Measurements from ENCODE around the gene COQ8A. TPM values are rescaled to one million over a fixed set of nuclear protein-coding genes. Genes with fewer than 3 reads are reported as not detected.
"Not testable (repeated sequence)": the region's sequence is repeated elsewhere in the genome, so short reads cannot be mapped to it uniquely, and the experiment has no call there.

The COQ8A gene
- total RNA-seq, 1 donor from 2014 or later = 32.4 TPM

DNA sequence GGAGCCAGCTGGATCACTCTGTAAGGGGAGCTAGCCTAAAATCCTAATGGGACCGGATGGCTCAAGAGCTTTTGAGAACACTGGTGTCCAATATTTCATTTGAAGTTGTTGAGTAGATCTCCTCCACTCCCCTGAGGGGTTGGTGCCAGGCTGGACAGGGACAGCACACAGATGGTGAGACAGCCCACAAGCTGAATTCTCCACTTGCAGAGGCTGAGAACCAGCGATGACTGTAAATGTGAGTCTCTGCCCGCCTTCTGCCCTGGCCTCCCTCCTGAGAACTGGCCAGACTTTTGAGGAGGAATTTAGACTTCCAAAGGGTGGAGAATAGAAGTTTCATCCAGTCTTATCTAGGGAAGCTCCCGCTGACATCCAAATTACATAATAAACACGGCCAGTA is 20.5 kb upstream of the COQ8A start:
- ATAC-seq = no peak
- intact Hi-C loops (cut with DNase I) = no loop called here
- no peak for DNase-seq (ENCODE audit: low spot score)

- intact Hi-C loops (cut with DNase I) = no loop called here
- ATAC-seq = no peak
- no peak for DNase-seq (ENCODE audit: low spot score)
These were observed 20.1 kb upstream of the COQ8A start for GRCh38 chr1:226919995-226920394.

DNA sequence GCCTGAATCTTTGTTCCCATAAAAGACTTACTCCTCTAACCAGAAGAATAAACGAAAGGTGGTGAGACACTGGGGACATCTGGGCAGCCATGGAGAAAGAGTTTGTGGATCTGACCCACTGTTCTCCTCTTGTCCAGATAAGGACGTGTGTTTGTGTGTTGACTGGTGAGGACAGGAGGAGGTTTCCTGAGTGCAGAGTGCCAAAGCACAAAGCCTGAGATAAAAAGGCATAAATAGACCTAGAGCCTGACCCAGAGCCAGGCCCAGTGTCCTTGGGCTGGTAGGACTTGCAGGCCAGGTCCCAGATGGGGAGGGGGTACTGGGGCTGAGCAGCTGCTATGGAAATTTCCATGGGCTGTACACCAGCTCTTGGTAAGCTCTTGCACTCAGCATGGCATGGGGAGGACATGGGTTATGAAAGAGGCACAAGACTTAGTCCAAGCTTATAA is 19.6 kb upstream of the COQ8A start:
- intact Hi-C loops (cut with DNase I) = no loop called here
- DNase-seq (ENCODE audit: low spot score) = no peak
- ATAC-seq = peak; percentile 48

DNA sequence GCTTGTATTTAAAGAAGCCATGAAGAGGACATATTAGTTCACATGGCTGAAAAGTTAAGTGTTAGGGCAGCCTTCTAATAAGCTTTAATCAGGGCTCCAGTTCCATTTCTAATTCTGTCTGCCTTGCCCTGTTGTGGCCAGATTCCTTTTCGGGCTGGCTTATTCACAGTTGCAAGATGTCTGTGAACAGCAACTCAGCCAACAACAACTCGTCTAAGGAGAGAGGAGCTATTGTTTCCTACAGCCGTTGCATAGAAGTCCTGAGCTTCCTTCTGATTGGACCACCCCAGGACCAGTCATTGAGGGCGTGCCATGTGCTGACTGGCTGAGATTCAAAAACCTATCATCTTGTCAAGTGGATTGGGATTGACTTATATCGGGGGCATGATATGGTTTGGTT is 18.6 kb upstream of the COQ8A start:
- ATAC-seq (no peak), DNase-seq (ENCODE audit: low spot score) (no peak)
- intact Hi-C loops (cut with DNase I) = no loop called here

GRCh38 chr1:226929260-226930111 is 10.6 kb upstream of the COQ8A start:
- ATAC-seq; DNase-seq (ENCODE audit: low spot score); intact Hi-C loops (cut with DNase I): not testable (repeated sequence)

DNA sequence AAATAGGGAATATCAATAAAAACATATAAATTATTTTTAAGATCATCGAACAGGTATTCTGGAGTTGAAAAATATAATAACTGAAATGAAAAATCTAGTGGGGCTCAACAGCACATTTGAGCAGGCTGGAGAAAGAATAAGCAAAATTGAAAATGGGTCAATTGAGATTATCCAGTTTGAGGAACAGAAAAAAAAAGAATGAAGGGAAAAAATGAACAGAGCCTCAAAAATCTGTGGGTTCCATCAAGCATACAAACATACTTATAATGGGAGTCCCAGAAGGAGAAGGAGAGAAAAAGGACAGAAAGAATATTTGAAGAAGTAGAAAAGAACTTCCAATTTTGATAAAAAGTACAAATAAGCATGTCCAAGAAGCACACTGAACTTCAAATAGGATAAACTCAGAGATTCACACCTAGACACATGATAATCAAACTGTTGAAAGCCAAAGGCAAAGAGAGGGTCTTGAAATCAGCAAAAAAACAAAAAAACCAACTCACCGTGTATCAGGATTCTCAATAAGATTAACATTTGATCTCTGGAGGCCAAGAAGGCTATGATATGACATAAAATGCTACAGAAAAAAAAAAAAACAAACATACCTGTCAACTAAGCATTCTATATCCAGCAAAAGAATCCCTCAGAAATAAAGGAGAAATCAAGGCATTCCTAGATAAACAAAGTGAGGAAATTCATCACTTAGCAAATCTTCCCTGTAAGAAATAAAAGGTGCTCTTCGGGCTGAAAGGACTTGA is 5.4 kb upstream of the COQ8A start:
- ATAC-seq (no peak), DNase-seq (ENCODE audit: low spot score) (no peak)
- intact Hi-C loops (cut with DNase I) = no loop called here

DNA sequence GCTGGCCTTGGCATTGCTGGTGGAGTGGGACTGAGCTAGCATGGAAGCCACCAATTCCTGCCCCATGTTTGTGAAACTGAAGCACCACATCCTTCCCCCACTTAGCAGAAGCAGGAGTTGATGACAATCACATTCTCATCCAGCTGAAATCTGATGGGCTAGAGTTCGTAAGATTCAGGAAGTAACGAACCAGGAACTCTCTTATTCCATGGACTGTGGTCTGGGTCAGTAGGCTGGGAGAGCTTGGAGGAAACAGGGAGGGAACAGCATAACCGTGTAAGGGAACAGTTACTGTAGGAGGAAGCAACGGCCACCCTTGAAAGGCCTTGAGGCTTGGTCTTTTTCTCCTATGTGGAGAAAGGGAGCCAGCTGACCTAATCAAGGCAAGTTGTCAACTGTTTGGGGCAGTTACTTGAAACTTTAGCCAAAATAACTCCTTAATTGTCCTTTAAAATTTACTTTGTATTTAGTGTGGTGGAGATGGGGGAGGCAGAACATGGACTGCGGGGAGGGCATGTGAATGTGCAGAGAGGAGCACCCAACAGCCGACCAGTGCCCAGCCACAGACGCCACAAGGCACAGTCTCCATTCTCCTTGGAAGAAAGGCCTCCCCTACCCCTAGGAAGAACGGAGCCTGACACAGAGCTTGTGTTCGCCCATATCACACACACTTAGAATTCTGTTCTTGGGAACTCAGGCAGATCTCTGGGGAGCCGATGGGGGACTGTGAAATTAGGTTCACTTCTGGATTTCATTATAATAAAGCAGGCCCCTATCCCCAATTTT is 2.0 kb upstream of the COQ8A start:
- intact Hi-C loops (cut with DNase I) = no loop called here
- DNase-seq (ENCODE audit: low spot score) (no peak), ATAC-seq (no peak)

DNA sequence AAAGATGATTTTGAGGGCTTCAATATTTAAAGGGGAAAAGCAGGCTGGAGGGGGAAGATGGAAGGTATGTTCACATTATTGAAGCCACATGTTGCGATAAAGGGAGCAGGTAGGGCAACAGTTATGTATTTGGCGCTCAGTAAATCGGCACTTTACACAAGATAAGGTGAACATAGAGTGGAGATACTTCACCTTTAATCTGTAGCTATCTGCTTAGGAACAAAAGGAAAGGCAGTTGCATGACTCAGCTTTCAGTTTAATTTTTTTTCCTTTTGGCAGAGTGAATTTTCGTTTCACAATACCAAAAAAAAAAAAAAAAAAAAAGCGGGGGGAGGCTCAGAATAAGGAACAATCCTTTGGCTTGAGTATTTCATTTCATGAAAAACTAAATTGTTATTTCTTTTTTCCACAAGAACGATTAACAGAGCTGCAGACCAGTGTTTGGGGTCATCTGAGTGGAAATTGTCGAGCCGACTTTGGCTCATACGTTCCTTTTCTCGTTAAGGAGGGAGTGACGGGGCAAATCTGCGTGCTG is 1.1 kb upstream of the COQ8A start:
- DNase-seq (ENCODE audit: low spot score) = no peak
- ATAC-seq = peak; percentile 1
- intact Hi-C loops (cut with DNase I) = no loop called here

GRCh38 chr1:226939438-226940028 is 561 bp upstream of the COQ8A start:
- DNase-seq (ENCODE audit: low spot score) = peak; percentile 83
- intact Hi-C loops (cut with DNase I) = no loop called here
- ATAC-seq = peak; percentile 59

GRCh38 chr1:226940806-226941067 is 643 bp downstream of the COQ8A start:
- no peak for ATAC-seq
- intact Hi-C loops (cut with DNase I) = no loop called here
- no peak for DNase-seq (ENCODE audit: low spot score)

GRCh38 chr1:226942392-226942791 is 2.3 kb downstream of the COQ8A start:
- intact Hi-C loops (cut with DNase I) = no loop called here
- no peak for ATAC-seq
- no peak for DNase-seq (ENCODE audit: low spot score)

DNA sequence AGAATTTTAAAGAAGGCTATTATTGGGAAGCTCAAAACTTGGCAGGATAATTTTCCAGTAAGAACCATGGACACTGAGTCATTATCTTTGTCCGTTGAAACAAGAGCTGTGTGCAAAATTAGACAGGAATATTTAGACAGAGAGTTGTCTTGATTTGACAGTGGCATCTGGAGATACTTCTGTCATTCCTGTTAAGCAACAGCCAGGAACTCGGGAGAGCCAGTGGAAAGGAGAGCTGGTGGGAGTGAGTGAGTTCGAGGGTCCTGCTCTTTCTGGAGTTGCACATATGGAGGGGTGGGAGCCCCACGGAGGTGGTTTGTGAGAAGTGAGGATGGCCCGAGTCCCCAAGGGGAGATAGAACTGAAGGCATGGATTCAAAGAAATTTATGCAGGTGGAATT is 3.1 kb downstream of the COQ8A start:
- ATAC-seq (no peak), DNase-seq (ENCODE audit: low spot score) (no peak)
- intact Hi-C loops (cut with DNase I) = no loop called here

DNA sequence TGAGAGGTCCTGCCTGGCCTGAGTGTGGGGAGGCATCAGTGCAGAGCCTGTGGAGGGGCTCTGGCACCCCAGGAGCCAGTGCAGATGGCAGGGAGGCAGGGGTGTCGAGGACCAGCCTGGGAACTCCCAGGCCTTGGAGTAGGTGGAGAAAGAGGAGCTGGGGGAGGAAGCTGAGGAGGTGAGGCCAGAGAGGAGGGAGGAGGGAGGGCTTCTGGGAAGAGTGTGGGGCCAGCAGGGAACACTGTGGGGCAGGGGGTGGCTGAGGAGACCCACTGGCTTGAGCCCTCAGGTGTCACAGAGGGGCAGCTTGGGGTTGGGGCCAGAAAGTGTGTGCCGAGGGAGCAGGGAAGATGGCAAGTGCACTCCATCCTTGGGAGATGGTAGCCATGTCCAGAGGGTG is 3.8 kb downstream of the COQ8A start:
- ATAC-seq (no peak), DNase-seq (ENCODE audit: low spot score) (no peak)
- intact Hi-C loops (cut with DNase I) = no loop called here

- ATAC-seq (no peak), DNase-seq (ENCODE audit: low spot score) (no peak)
- intact Hi-C loops (cut with DNase I) = no loop called here
These were observed 5.2 kb downstream of the COQ8A start for GRCh38 chr1:226945106-226945857.

DNA sequence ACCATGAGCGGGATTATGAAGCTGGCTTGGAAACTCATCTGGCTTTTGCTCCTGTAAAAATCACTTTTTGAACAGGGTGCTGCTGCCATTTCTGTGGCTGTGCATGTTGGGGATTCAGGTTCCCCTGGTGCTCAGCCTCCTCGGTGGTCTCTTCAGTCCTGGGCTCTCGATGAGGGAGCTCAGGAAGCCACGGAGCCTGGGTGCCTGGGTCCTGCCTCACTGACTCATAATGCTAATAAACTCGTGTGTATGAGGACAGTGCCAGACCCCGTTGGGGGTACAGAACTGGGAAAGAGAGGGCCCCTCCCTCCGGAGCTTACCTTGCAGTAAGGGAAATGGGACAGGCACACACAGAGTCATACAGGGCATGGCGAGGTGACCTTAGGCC is 5.8 kb downstream of the COQ8A start:
- DNase-seq (ENCODE audit: low spot score) (no peak), ATAC-seq (no peak)
- intact Hi-C loops (cut with DNase I) = no loop called here

DNA sequence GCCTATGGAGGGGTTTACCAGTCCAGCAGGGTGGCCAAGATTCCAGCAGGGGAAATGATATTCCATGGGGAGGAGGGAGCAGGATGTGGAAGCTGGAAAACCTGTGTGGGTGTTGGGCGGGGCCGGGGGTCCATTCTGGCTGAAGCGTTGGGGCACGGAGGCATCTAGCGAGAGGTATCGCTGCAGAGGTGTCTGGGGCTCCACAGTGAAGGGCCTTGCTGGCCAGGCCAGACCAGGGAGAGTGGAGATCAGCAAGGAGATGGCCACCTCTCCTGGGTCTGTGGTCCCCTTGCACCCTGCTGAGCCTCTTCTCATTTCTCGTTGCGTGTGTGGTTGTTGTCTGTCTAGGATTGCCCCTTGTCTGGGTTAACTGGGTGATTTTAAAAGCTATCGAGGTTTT is 6.2 kb downstream of the COQ8A start:
- DNase-seq (ENCODE audit: low spot score) (no peak), ATAC-seq (no peak)
- intact Hi-C loops (cut with DNase I) = no loop called here

DNA sequence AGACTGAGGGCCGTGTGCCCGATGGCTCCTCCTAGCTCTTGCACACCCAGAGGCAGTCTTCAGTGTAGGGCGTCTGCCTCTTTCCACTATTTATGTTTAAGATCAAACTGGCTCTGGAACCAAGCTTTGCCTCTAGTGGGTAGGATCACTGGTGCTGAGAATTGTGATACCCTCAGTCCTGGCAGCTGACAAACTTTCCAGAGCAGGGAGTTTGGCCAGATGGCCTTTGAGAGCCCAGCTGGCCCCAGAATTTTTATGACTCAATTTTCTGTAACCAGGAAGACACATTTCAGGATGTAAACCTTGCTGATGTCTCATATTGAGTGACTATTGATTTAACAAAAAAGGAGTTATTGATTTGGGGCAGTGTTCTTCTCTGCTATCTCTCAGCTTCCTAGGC is 6.7 kb downstream of the COQ8A start:
- intact Hi-C loops (cut with DNase I) = no loop called here
- ATAC-seq (no peak), DNase-seq (ENCODE audit: low spot score) (no peak)

- DNase-seq (ENCODE audit: low spot score) (no peak), ATAC-seq (no peak)
- intact Hi-C loops (cut with DNase I) = no loop called here
These were observed 8.0 kb downstream of the COQ8A start for GRCh38 chr1:226948051-226948450.

- intact Hi-C loops (cut with DNase I) = no loop called here
- DNase-seq (ENCODE audit: low spot score) (no peak), ATAC-seq (no peak)
These were observed 8.4 kb downstream of the COQ8A start for GRCh38 chr1:226948480-226948879.
